HFF-Myc (cell line): ENCODE measurements around the gene COPS6.

Experiments
- DNase-seq: peaks from one replicate; pipeline ENCODE4 v3.0.0-alpha.2; 2011; ENCODE audit warnings: low read depth; ENCODE audit errors: extremely low read depth
- H3K4me3 ChIP-seq: replicated peaks from 2 replicates; pipeline ENCODE4 v1.5.1; 2011; ENCODE audit warnings: low read depth, mild to moderate bottlenecking, control low read depth, low read length
- TF ChIP-seq, protein P1 (sequence below): IDR thresholded peaks from 2 replicates; pipeline ENCODE4 v1.5.1; 2012; ENCODE audit warnings: mild to moderate bottlenecking, low read depth, low read length, control low read depth; ENCODE audit errors: missing control alignments

The COPS6 gene

DNA sequence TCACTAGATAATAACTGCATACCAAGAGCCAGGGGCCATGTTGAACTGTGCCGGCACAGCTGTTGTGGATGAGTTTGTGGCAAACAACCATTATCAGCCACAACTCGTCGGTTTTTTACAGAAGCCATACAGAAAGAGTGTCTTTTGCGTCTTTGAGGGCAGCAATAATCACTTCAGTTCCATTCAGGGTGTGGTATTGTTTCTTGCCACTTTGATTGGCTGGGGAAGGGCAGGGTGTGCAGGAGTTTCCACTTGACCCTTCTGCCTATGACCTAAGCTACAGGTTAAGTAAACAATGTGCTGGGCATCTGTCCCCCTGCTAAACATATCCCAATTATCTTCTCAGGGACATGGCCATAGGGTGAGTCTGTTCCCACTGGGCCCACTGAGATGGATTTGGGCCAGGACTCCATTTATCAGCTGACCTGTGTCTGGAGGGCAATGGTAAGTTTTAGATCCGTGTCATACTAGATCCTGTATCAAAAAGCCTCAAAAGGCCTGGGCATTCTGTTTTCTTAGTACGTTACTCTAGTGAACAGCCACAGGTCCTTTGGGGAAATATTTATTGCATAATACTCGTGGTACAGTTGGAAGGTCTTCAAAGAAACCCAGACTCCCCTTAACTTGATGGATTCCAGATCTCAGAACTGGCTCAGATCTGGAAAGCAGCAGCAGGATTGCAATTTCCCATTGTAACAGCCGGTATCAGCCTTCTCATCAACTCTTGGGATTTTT, 23.1 kb upstream of the COPS6 start:
- no peak overlapping the region for H3K4me3 ChIP-seq
- TF ChIP-seq, protein P1, sequence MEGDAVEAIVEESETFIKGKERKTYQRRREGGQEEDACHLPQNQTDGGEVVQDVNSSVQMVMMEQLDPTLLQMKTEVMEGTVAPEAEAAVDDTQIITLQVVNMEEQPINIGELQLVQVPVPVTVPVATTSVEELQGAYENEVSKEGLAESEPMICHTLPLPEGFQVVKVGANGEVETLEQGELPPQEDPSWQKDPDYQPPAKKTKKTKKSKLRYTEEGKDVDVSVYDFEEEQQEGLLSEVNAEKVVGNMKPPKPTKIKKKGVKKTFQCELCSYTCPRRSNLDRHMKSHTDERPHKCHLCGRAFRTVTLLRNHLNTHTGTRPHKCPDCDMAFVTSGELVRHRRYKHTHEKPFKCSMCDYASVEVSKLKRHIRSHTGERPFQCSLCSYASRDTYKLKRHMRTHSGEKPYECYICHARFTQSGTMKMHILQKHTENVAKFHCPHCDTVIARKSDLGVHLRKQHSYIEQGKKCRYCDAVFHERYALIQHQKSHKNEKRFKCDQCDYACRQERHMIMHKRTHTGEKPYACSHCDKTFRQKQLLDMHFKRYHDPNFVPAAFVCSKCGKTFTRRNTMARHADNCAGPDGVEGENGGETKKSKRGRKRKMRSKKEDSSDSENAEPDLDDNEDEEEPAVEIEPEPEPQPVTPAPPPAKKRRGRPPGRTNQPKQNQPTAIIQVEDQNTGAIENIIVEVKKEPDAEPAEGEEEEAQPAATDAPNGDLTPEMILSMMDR: no peak
- DNase-seq: no peak

DNA sequence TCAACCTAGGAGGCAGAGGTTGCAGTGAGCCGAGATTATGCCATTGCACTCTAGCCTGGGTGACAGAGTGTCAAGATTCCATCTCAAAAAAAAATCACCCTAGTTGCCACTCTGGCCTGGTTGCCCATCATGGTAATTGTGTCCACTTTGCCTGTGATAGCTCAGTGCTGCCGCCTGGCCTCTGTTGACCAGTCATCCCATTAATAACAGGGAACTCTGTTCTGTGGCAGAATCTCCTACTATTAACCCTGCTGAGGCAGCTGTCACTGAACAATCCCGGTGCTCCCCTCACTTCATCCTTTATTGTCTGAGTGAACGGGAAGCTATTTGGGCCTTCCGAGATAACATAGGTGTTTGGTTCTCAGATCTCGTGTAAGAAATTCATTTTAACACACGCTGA, 21.8 kb upstream of the COPS6 start:
- TF ChIP-seq, protein P1: no peak
- DNase-seq: no peak
- H3K4me3 ChIP-seq: no peak overlapping the region

DNA sequence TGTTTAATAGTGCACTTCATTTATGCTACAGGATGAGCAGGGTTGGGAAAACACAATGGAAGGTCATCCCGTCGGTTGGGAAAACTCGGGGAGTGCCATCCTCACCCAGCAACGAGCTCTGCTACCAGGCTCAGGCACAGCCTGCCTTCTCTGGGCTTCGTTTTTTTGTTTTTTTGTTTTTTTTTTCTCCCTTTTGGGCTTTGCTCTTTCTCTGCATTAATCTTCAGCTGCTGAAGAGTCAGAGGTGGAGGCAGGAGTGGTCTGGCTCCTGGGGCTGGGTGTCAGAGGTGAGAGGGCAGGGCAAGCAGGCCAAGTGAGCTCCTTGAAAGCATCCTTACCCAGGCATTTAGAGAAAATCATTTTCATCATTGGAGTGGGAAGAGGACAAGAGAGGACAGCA, 18.8 kb upstream of the COPS6 start:
- TF ChIP-seq, protein P1: no peak
- no peak overlapping the region for H3K4me3 ChIP-seq
- DNase-seq: no peak

DNA sequence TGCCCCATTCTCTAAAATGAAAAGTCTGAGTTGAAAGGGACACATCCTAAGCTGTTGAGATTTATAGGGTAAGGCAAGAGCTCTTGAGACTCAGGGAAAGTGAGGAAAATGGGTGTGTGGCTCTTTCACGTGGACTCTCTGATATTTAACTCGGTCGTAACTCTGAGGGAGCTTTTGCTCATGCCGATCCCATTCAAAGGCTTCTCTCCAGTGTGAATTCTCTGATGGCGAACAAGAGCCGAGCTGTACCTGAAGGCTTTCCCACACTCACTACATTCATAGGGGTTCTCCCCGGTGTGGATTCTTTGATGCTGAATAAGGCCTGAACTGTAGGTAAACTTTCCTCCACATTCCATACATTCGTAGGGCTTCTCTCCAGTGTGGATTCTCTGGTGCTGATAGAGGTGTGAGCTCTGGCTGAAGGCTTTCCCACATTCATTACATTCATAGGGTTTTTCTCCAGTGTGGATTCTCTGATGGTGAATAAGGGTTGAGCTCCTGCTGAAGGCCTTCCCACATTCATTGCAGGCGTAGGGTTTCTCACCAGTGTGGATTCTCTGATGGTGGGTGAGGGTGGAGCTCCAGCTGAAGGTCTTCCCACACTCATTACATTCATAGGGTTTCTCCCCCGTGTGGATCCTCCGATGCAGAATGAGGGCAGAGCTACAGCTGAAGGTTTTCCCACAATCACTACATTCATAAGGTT, 17.6 kb upstream of the COPS6 start:
- TF ChIP-seq, protein P1: no peak
- no peak for DNase-seq
- H3K4me3 ChIP-seq: no peak overlapping the region

DNA sequence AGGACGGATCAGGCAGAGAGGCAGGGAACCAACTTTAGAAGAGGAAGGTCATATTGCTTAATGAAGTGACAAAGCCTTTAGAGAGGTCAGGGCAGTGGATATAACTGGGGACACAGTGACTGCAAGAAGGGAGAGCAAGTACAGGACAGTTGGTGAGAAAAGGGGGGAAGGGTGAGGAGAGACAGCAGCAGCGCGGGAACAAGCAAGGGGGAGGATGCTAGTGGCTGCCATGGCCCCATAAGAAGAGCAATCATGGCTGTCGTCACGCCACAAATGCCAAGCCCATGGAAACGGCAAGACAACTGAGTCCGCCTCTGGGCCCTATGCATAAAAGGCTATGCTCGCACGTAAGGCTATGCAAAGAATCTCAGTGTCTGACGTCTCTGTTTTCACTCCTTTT, 16.3 kb upstream of the COPS6 start:
- TF ChIP-seq, protein P1: no peak
- H3K4me3 ChIP-seq: no peak overlapping the region
- no peak for DNase-seq

DNA sequence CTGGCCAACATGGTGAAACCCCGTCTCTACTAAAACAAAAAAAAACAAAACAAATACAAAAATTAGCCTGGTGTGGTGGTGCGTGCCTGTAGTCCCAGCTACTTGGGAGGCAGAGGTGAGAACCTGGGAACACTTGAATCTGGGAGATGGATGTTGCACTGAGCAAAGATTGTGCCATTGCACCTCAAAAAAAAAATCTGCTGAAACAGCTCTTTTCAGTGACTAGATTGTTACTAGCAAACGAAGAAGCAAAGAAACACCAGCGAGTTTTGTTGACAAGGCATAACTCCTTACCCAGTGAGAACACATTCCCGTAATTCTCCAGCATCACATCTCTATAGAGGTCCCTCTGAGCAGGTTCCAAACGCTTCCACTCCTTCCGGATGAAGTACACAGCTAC, 13.9 kb upstream of the COPS6 start:
- TF ChIP-seq, protein P1: no peak
- H3K4me3 ChIP-seq: no peak overlapping the region
- DNase-seq: no peak

DNA sequence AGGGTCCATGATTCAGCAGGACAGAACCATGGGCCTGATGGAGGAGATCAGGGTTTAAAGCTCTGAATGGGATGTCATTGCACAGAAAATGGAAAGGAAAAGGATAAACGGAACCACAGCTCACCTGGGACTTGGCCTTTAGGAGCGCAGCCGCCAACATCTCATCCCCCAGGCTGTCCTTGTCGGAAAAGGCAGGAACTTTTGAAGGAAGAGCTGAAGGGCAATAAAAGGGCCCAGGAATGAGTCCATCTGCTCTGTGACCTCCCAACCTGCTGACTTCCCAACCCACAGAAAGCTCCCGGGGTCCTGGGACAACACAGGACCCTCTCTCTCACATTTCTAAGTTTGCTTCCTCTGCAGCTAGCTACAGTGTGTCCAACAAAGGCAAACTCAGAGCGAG, 13.4 kb upstream of the COPS6 start:
- H3K4me3 ChIP-seq: no peak overlapping the region
- TF ChIP-seq, protein P1: no peak
- no peak for DNase-seq
